Keratinocyte (primary cell): Measurements from ENCODE around the gene PTEN. TPM values are rescaled to one million over a fixed set of nuclear protein-coding genes. Genes with fewer than 3 reads are reported as not detected.

ENCODE experiments used
- DNase-seq: peaks from one replicate; pipeline ENCODE4 v3.0.0-alpha.2; 2011; ENCODE audit warnings: low read depth, missing footprints, low spot score
- FAIRE-seq: peaks from 2 replicates; lab custom pipeline; 2011; peaks lifted over from hg19 to GRCh38; lab: Jason Lieb, UNC
- H2AFZ ChIP-seq: 2 replicates; pipeline ENCODE4 v1.6.0; 2012; ENCODE audit warnings: low read length, control low read depth, inconsistent platforms; ENCODE audit not compliant: control insufficient read depth
- H3K27ac ChIP-seq: 2 replicates; pipeline ENCODE4 v1.5.1; 2011; ENCODE audit warnings: low read length; ENCODE audit not compliant: control insufficient read depth, insufficient read depth
- H3K27me3 ChIP-seq: 3 replicates; pipeline ENCODE4 v1.6.0; 2011; ENCODE audit warnings: low read length; ENCODE audit not compliant: control insufficient read depth, insufficient read depth; ENCODE audit errors: extremely low read depth
- H3K36me3 ChIP-seq, 2 experiments: 2 replicates in 1 of 2; 3 replicates in 1 of 2; pipeline ENCODE4 v1.5.1; 2011; ENCODE audit warnings: low read length in 2 of 2, mild to moderate bottlenecking in 1 of 2; ENCODE audit not compliant: control insufficient read depth in 2 of 2, insufficient read depth in 2 of 2; ENCODE audit errors: extremely low read depth in 1 of 2
- H3K4me1 ChIP-seq: 3 replicates; pipeline ENCODE4 v1.5.1; 2011; ENCODE audit warnings: low read length; ENCODE audit not compliant: control insufficient read depth, insufficient read depth; ENCODE audit errors: extremely low read depth
- H3K4me2 ChIP-seq: 3 replicates; pipeline ENCODE4 v1.6.0; 2011; ENCODE audit warnings: low read depth, low read length; ENCODE audit not compliant: control insufficient read depth, insufficient read depth; ENCODE audit errors: extremely low read depth
- H3K4me3 ChIP-seq, 3 experiments: fragments of 200-600 bp in 1 of 3; sonication (generic) in 1 of 3; 2 replicates in 2 of 3; 3 replicates in 1 of 3; pipeline ENCODE4 v1.5.1; 2011 to 2016; ENCODE audit warnings: low read length in 3 of 3, mild to moderate bottlenecking in 3 of 3, control low read depth in 2 of 3, inconsistent platforms in 1 of 3, low read depth in 1 of 3, mixed read lengths in 1 of 3, mixed run types in 1 of 3, moderate library complexity in 1 of 3; ENCODE audit not compliant: control insufficient read depth in 2 of 3, insufficient read depth in 2 of 3; ENCODE audit errors: extremely low read depth in 1 of 3
- H3K79me2 ChIP-seq: 2 replicates; pipeline ENCODE4 v1.6.0; 2012; ENCODE audit warnings: low read length; ENCODE audit not compliant: control insufficient read depth, insufficient read depth
- H3K9ac ChIP-seq: 3 replicates; pipeline ENCODE4 v1.6.0; 2011; ENCODE audit warnings: low read length; ENCODE audit not compliant: control insufficient read depth, insufficient read depth; ENCODE audit errors: extremely low read depth
- H3K9me1 ChIP-seq: 3 replicates; pipeline ENCODE4 v1.6.0; 2011; ENCODE audit warnings: low read length; ENCODE audit not compliant: control insufficient read depth, insufficient read depth; ENCODE audit errors: extremely low read depth
- H3K9me3 ChIP-seq: 2 replicates; pipeline ENCODE4 v1.5.1; 2012; ENCODE audit warnings: low read depth, low read length; ENCODE audit not compliant: control insufficient read depth
- H4K20me1 ChIP-seq: 3 replicates; pipeline ENCODE4 v1.6.0; 2011; ENCODE audit warnings: low read length; ENCODE audit not compliant: control insufficient read depth, insufficient read depth; ENCODE audit errors: extremely low read depth
- CTCF ChIP-seq, 3 experiments: IDR thresholded peaks in 1 of 3; conservative IDR thresholded peaks in 1 of 3; optimal IDR thresholded peaks in 1 of 3; 2 replicates in 2 of 3; 3 replicates in 1 of 3; pipeline versions ENCODE3 to v1.5.1; 2011; ENCODE audit warnings: low read length in 3 of 3, mild to moderate bottlenecking in 3 of 3, moderate library complexity in 2 of 3, control low read depth in 1 of 3, inconsistent platforms in 1 of 3; ENCODE audit not compliant: insufficient read depth in 2 of 3; ENCODE audit errors: extremely low read depth in 1 of 3
- EZH2 ChIP-seq: IDR thresholded peaks from one replicate; pipeline ENCODE4 v1.6.1; 2012; ENCODE audit warnings: inconsistent platforms, mild to moderate bottlenecking, low read length, moderate library complexity
- dilution Hi-C: fragments of 300-500 bp; cut with MboI; formaldehyde crosslinking; loops from one replicate; pipeline ENCODE4 v1.7.0; 2020; ENCODE audit warnings: low sequenced_read_pairs; ENCODE audit not compliant: extremely low pct_ligation_motif_present
- polyA plus RNA-seq, 5 experiments: library from polyadenylated mRNA; depleted of rRNA in 3 of 5; stranded (reverse) in 3 of 5; stranded (forward) in 1 of 5; unstranded in 1 of 5; fragments of >200 nt; gene quantifications; 1 replicate in 1 of 5; 2 replicates in 3 of 5; 3 replicates in 1 of 5; pipeline versions ENCODE4 v1.2.1 to v1.2.3, GENCODE V29; 2011 to 2012; ENCODE audit warnings: missing spikeins in 2 of 5, low read depth in 1 of 5, low replicate concordance in 1 of 5

Gene PTEN
- polyA plus RNA-seq, 1 donor (not counting 4 experiments of a cell fraction or from before 2014, with no cell fraction given), result 39.4 TPM

DNA sequence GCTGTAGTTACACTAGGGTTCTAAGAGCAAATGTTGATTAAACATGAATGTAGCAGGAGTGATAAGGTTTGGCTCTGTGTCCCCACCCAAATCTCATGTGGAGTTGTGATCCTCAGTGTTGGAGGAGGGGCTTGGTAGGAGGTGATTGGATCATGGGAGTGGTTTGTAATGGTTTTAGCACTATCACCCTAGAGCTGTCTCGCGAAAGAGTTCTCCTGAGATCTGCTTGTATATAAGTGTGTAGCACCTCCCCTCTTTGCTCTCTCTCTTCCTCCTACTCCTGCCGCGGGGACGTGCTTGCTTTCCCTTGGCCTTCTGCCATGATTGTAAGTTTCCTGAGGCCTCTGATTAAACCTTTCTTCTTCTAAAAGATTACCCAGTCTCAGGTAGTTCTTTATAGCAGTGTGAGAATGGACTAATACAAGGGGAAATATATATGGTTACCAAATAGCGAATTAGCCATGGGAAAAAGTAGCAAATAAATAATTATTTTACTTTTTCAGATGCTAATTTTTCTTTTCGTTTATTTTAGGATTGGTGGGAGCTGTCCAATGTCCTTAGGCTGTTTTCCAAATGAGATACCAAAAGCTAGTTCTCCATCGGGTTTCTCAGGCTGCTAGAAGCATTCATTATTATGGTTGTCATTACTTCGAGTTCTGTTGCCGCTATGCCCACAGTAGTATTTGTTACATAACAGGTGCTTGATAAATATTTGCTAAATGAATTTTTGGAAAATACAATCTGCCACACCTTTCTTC is 58.7 kb downstream of the PTEN start:
- dilution Hi-C loops, result no loop called here
- peaks cover 69% of the 10 kb centered on the region for H3K79me2 ChIP-seq
- TF ChIP-seq CTCF (optimal IDR thresholded peaks at IDR 0.05 in 1 of 3, IDR thresholded peaks at IDR 0.05 in 1 of 3, conservative IDR thresholded peaks at IDR 0.05 in 1 of 3; ENCODE audit: extremely low read depth in 1 of 3, insufficient read depth in 2 of 3, low read length in 3 of 3), result no peak
- no peak for TF ChIP-seq EZH2

DNA sequence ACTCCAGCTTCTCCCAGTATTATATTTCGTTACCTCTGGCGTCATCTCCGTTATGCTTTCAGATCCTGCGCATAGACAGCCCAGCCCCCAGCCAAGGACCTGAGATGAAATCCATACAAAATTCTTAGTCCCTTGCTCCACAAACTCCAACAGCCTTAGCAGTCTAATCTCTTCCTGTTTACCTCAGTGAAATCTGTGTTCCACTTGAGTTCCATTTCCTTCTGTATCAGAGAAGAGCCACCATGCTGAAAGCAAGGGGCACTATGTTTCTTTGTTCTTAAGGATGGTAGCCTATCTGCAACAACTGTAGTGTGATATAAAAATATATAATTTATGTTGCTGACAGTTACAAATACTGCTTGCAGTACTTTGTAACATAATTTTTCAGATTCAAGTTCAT is 59.8 kb downstream of the PTEN start:
- Histone ChIP-seq H3K4me2 (no peak overlapping the region), H3K27me3 (no peaks in the 10 kb centered on the region), H3K9me3 (no peaks in the 10 kb centered on the region), H3K4me3 (no peak overlapping the region), H3K79me2 (peaks cover 74% of the 10 kb centered on the region), H3K9me1 (no peaks in the 10 kb centered on the region), H3K27ac (no peak overlapping the region), H4K20me1 (no peaks in the 10 kb centered on the region), H2AFZ (no peak overlapping the region), H3K9ac (no peak overlapping the region), H3K36me3 (no peaks in the 10 kb centered on the region), H3K4me1 (no peaks in the 10 kb centered on the region)
- TF ChIP-seq EZH2 (no peak), CTCF (optimal IDR thresholded peaks at IDR 0.05 in 1 of 3, IDR thresholded peaks at IDR 0.05 in 1 of 3, conservative IDR thresholded peaks at IDR 0.05 in 1 of 3; ENCODE audit: extremely low read depth in 1 of 3, insufficient read depth in 2 of 3, low read length in 3 of 3) (no peak)
- DNase-seq (no peak), FAIRE-seq (no peak)
- dilution Hi-C loops, result no loop called here

More for the DNA sequence above, 58.7 kb downstream of the PTEN start:
- Histone ChIP-seq H3K27ac (no peak overlapping the region), H4K20me1 (no peaks in the 10 kb centered on the region), H3K36me3 (no peaks in the 10 kb centered on the region), H3K9me3 (no peaks in the 10 kb centered on the region), H3K4me3 (no peak overlapping the region), H3K9me1 (no peaks in the 10 kb centered on the region), H3K9ac (no peak overlapping the region), H2AFZ (no peak overlapping the region), H3K27me3 (no peaks in the 10 kb centered on the region), H3K4me2 (no peak overlapping the region), H3K4me1 (no peaks in the 10 kb centered on the region)
- FAIRE-seq (peak; percentile 32), DNase-seq (no peak)
